SU-DHL-6 (cell line): ENCODE data around the gene RNU6-8.

ENCODE experiments used
- CTCF ChIP-seq: fragments of 200-600 bp; sonication (generic); IDR thresholded peaks from one replicate; pipeline ENCODE4 v1.5.1; 2017; ENCODE audit warnings: antibody characterized with exemption, mild to moderate bottlenecking, low read length, moderate library complexity; ENCODE audit not compliant: insufficient read depth, poor library complexity, severe bottlenecking
- EZH2phosphoT487 ChIP-seq: fragments of 200-600 bp; sonication (generic), shearing (Covaris generic); conservative IDR thresholded peaks from 2 replicates; pipeline ENCODE4 v1.6.1; 2018; ENCODE audit warnings: mild to moderate bottlenecking, antibody characterized with exemption, low read length, moderate library complexity, mixed read lengths

DNA sequence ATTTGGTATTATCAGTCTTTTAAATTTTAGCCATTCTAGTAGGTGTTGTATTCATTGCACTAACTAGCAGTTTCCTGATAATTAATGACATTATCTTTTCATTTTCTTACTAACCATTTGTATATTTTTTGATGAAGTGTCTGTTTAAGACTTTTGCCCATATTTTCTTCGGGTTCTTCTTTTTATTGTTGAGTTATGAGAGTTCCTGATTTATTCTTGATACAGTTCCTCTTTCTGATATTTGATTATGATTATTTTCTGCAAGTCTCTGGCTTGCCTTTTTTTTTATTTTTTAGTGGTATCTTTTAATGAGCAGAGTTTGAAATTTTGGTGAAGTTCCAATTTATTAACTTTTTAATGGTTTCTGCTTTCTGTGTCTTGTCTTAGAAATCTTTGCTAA lies 7.4 kb downstream of the RNU6-8 start:
- TF ChIP-seq CTCF (no peak), EZH2phosphoT487 (no peak)
